AG09319 (cell line): Measurements from ENCODE around the gene PI16.

ENCODE experiments used
- DNase-seq: peaks from one replicate; pipeline ENCODE4 v3.0.0-alpha.2; 2010; ENCODE audit warnings: low read depth; ENCODE audit errors: extremely low read depth
- CTCF ChIP-seq: IDR thresholded peaks from 2 replicates; pipeline ENCODE4 v1.5.1; 2011; ENCODE audit warnings: low read depth, mild to moderate bottlenecking, inconsistent platforms, low read length, moderate library complexity

PI16 gene

GRCh38 chr6:36949636-36950035, 4.9 kb upstream of the PI16 start:
- DNase-seq: no peak

GRCh38 chr6:36953931-36954261, 642 bp upstream of the PI16 start:
- DNase-seq: no peak

More at GRCh38 chr6:36949636-36950035, 4.9 kb upstream of the PI16 start:
- no peak for TF ChIP-seq CTCF

DNA sequence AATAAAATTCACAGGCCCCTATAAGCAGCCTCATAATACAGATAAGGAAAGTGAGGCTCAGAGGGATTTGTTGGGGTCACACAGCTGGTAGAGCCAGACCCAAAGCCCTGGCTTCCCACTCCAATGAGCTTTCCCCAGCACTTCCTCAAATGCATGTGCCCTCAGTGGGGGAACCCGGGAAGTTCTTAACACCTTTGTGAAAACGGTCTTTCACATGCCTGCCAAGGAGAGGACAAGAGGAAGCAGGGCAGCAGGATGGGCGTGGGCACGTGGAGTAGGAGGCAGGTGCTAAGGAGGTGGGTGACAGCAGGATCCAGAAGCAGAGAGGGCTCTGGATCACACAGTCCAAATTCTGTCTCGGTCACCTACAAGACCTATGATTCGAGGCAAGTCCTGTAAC, 598 bp downstream of the PI16 start:
- DNase-seq: no peak
- TF ChIP-seq CTCF: no peak

More at GRCh38 chr6:36953931-36954261, 642 bp upstream of the PI16 start:
- no peak for TF ChIP-seq CTCF

DNA sequence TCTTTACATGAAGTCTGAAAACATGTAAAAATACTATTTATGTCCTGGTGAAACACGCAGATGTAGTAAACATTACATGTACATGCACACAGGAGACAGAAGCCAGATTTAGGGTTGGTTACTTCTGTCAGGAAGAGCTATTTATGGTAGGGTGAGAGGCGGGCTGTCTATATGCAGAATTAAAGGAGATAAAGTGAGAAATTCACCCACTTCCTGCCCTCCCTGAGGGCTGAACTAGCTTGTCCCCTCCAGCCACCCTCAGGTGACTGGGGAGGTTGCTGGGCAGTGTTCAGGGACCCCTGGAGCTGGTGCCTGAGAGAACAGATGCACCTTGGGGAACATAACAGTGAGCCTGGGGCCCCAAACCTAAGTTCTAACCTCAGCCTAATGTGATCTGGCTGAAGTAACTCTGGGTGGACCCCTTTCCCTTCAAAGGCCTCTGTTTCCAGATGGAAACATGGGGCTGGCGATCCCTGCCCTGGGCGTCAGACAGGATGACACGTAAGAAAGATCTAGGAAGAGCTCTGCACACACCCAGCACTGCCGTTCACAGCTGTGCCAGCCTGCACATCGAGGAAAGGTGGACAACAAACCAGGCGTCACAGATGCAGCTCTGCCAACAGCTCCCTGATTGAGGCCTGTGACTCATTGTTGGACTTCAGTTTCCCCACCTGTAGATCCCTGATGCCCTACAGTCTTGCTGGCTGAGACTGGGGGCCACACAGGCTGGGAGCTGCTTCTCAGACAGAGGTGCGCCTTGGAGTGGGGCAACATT, 1.3 kb downstream of the PI16 start:
- no peak for TF ChIP-seq CTCF
- no peak for DNase-seq

- no peak for TF ChIP-seq CTCF
These were observed 1.9 kb downstream of the PI16 start for GRCh38 chr6:36956446-36956820.

DNA sequence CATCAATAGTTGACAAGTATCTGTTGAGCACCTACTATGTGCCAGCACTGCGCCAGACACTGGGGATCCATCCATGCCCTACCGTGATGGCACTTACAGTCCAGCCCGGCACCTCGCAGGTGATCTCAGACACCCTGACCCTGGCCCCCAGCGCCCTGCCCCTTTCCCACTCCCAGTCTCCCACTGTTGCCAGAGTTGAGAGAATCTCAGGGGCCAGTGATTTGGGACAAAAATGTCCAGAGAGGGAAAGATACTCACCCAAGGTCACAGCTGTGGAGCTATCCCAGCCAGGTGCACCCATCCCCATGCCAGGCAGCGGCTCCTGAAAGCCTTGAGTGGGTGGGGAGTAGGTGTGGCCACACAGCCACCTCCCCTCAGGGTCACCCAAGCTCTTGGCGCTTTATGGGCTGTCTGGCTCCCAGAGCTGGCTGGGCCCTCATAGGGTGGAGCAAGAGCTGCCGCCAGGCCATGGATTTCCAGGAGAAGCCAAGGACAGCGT, 3.3 kb downstream of the PI16 start:
- DNase-seq: no peak
- TF ChIP-seq CTCF: no peak

More at GRCh38 chr6:36956446-36956820, 1.9 kb downstream of the PI16 start:
- DNase-seq: no peak

DNA sequence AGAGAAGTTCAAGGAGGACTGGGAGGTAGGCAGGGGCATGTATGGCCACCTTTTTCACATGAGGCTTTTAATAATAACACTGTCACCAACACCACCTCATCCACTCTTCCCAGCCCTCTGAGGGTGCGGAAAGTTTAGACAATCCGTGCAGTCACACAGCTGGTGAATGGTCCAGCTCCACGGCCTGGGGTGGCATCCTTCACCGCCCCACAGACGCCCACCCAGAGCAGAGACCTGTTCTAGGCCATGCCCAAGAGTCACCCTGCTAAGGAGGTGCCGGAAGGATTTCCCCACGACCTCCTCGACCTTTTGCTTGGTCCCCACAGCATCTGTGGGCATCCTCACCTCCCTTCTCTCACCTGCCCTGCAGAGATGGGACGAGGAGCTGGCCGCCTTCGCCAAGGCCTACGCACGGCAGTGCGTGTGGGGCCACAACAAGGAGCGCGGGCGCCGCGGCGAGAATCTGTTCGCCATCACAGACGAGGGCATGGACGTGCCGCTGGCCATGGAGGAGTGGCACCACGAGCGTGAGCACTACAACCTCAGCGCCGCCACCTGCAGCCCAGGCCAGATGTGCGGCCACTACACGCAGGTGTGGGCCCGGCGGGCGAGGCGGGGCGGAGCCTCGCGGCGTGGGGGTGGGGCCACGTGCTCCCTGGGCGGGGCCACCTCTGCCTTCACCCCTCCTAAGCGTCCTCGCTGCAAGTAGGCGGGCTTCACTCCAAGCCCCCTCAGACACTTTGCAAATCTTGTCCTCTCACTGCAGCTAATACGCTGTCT, 4.4 kb downstream of the PI16 start:
- no peak for DNase-seq
- no peak for TF ChIP-seq CTCF
